CD14-positive monocyte (primary cell): ENCODE data around the gene MT1A. TPM values are rescaled to one million over a fixed set of nuclear protein-coding genes. Genes with fewer than 3 reads are reported as not detected.

Experiments
- DNase-seq, 3 donors: peaks; one replicate each; pipeline ENCODE4 v3.0.0-alpha.2; 2011 to 2022
- H2AFZ ChIP-seq: 2 replicates; pipeline ENCODE4 v1.6.0; 2012; ENCODE audit warnings: mild to moderate bottlenecking, low read depth, low read length, inconsistent platforms; ENCODE audit not compliant: insufficient read depth, poor library complexity, severe bottlenecking
- H3K27ac ChIP-seq, 2 donors: 1 replicate in 1 of 2; 2 replicates in 1 of 2; pipeline ENCODE4 v1.5.1; 2012 to 2013; ENCODE audit warnings: low read length in 2 of 2, control low read depth in 1 of 2, inconsistent platforms in 1 of 2, low read depth in 1 of 2, mild to moderate bottlenecking in 1 of 2
- H3K27me3 ChIP-seq, 2 donors: one replicate each; pipeline versions ENCODE4 v1.6.0 to v1.6.1; 2011 to 2013; ENCODE audit warnings: low read length in 2 of 2; ENCODE audit not compliant: control insufficient read depth in 2 of 2, insufficient read depth in 2 of 2
- H3K36me3 ChIP-seq, 2 donors: replicated peaks in 1 of 2; 1 replicate in 1 of 2; 2 replicates in 1 of 2; pipeline versions ENCODE4 v1.5.1 to v1.6.1; 2012 to 2013; ENCODE audit warnings: low read length in 2 of 2, control low read depth in 1 of 2, inconsistent platforms in 1 of 2, mild to moderate bottlenecking in 1 of 2; ENCODE audit not compliant: insufficient read depth in 2 of 2, control insufficient read depth in 1 of 2
- H3K4me1 ChIP-seq, 2 donors: 1 replicate in 1 of 2; 2 replicates in 1 of 2; pipeline versions ENCODE4 v1.5.1 to v1.6.1; 2012 to 2013; ENCODE audit warnings: low read length in 2 of 2, control low read depth in 1 of 2, inconsistent platforms in 1 of 2, mild to moderate bottlenecking in 1 of 2, moderate library complexity in 1 of 2; ENCODE audit not compliant: insufficient read depth in 2 of 2, control insufficient read depth in 1 of 2
- H3K4me2 ChIP-seq: replicated peaks from 2 replicates; pipeline ENCODE3; 2012; ENCODE audit warnings: low read length, moderate library complexity, mild to moderate bottlenecking; ENCODE audit not compliant: poor library complexity, severe bottlenecking; ENCODE audit errors: extremely low read depth
- H3K4me3 ChIP-seq, 3 experiments: fragments of 200-600 bp in 1 of 3; sonication (generic) in 1 of 3; replicated peaks in 1 of 3; 1 replicate in 2 of 3; 2 replicates in 1 of 3; pipeline ENCODE4 v1.5.1; 2011 to 2013; ENCODE audit warnings: low read length in 3 of 3, mild to moderate bottlenecking in 3 of 3, control low read depth in 2 of 3, low read depth in 2 of 3, inconsistent platforms in 1 of 3, moderate library complexity in 1 of 3
- H3K79me2 ChIP-seq: 2 replicates; pipeline ENCODE4 v1.6.0; 2012; ENCODE audit warnings: mild to moderate bottlenecking, control low read depth, inconsistent platforms, low read length, moderate library complexity; ENCODE audit not compliant: insufficient read depth
- H3K9ac ChIP-seq: 2 replicates; pipeline ENCODE4 v1.6.0; 2017; ENCODE audit warnings: low read length, mild to moderate bottlenecking; ENCODE audit not compliant: insufficient read depth, poor library complexity, severe bottlenecking
- H3K9me3 ChIP-seq, 2 donors: replicated peaks in 1 of 2; 1 replicate in 1 of 2; 2 replicates in 1 of 2; pipeline versions ENCODE4 v1.5.1 to v1.6.1; 2012 to 2013; ENCODE audit warnings: low read length in 2 of 2, control low read depth in 1 of 2; ENCODE audit not compliant: control insufficient read depth in 1 of 2, insufficient read depth in 1 of 2
- H4K20me1 ChIP-seq: 2 replicates; pipeline ENCODE4 v1.6.0; 2012; ENCODE audit warnings: mild to moderate bottlenecking, low read length, control low read depth, moderate library complexity; ENCODE audit not compliant: insufficient read depth
- H3K27ac Mint-ChIP-seq, 7 donors: one replicate each; pipeline ENCODE4 v1.8.0; 2020; ENCODE audit warnings: mild to moderate bottlenecking in 7 of 7, mixed read lengths in 7 of 7, moderate library complexity in 6 of 7, inconsistent platforms in 2 of 7
- H3K27me3 Mint-ChIP-seq, 3 donors: one replicate each; pipeline ENCODE4 v1.8.0; 2021 to 2022; ENCODE audit warnings: low read depth in 3 of 3, mild to moderate bottlenecking in 3 of 3, mixed read lengths in 3 of 3, moderate library complexity in 3 of 3, inconsistent platforms in 1 of 3
- H3K36me3 Mint-ChIP-seq, 2 donors: one replicate each; pipeline ENCODE4 v1.8.0; 2020; ENCODE audit warnings: mixed read lengths in 2 of 2, inconsistent platforms in 1 of 2, mild to moderate bottlenecking in 1 of 2
- H3K4me1 Mint-ChIP-seq: one replicate; pipeline ENCODE4 v1.8.0; 2020; ENCODE audit warnings: mild to moderate bottlenecking, mixed read lengths
- H3K4me3 Mint-ChIP-seq, 2 donors: one replicate each; pipeline ENCODE4 v1.8.0; 2020; ENCODE audit warnings: mild to moderate bottlenecking in 2 of 2, mixed read lengths in 2 of 2, moderate library complexity in 1 of 2
- H3K9me3 Mint-ChIP-seq, 7 donors: one replicate each; pipeline ENCODE4 v1.8.0; 2020 to 2022; ENCODE audit warnings: mixed read lengths in 7 of 7, mild to moderate bottlenecking in 6 of 7, moderate library complexity in 6 of 7, inconsistent platforms in 2 of 7
- CTCF ChIP-seq: fragments of 200-600 bp; IDR thresholded peaks from one replicate; pipeline ENCODE4 v1.8.0; 2022; ENCODE audit warnings: antibody characterized with exemption, mild to moderate bottlenecking
- WGBS: methylation state at CpG from one replicate; pipeline ENCODE4 v1.1.5; 2013; ENCODE audit warnings: missing lambda C conversion rate; ENCODE audit not compliant: insufficient coverage; 5-methylcytosine and 5-hydroxymethylcytosine counted together
- intact Hi-C, 2 donors: fragments of 100-400 bp; cut with micrococcal nuclease; formaldehyde crosslinking; loops; one replicate each; pipeline versions ENCODE4 v1.15.0 to v1.15.1; 2023
- polyA plus RNA-seq, 3 donors: library from polyadenylated mRNA; depleted of rRNA in 1 of 3; unstranded in 2 of 3; stranded (reverse) in 1 of 3; fragments of 300-500 nt in 2 of 3; fragments of >200 nt in 1 of 3; fragmentation: Illumina TruSeq in 2 of 3; gene quantifications; 1 replicate in 2 of 3; 2 replicates in 1 of 3; pipeline ENCODE4 v1.2.3, GENCODE V29; 2012 to 2021

Gene MT1A
- polyA plus RNA-seq, 3 donors = not detected

- Mint-ChIP-seq H3K27me3 (peaks cover 32 to 49% (median 39%) of the 10 kb centered on the region in 3 donors), H3K4me1 (peaks cover 7% of the 10 kb centered on the region), H3K27ac (peak overlapping the region in 1 of 7 donors; percentile 41), H3K9me3 (peaks cover 0 to 3% (median 0%) of the 10 kb centered on the region in 7 donors), H3K4me3 (no peak overlapping the region), H3K36me3 (no peaks in the 10 kb centered on the region)
- no peak overlapping the region for H3K27ac ChIP-seq
- no peak overlapping the region for H2AFZ ChIP-seq
- no peaks in the 10 kb centered on the region for H3K36me3 ChIP-seq
- DNase-seq = no peak
- no peaks in the 10 kb centered on the region for H3K9me3 ChIP-seq
- intact Hi-C loops = no loop called here
- no peak overlapping the region for H3K4me2 ChIP-seq
- no peaks in the 10 kb centered on the region for H3K79me2 ChIP-seq
- 100% methylated on average over 1 of the region's 1 CpG for WGBS
- no peak overlapping the region for H3K4me3 ChIP-seq
- H4K20me1 ChIP-seq = no peaks in the 10 kb centered on the region
- H3K9ac ChIP-seq = no peak overlapping the region
- TF ChIP-seq CTCF = no peak
- peaks cover 5 to 6% of the 10 kb centered on the region in 2 donors for H3K4me1 ChIP-seq
- H3K27me3 ChIP-seq = peaks cover 2 to 32% of the 10 kb centered on the region in 2 donors
Measured at GRCh38 chr16:56652600-56652999, 14.1 kb downstream of the MT1A start.

- H3K9me3 ChIP-seq = no peaks in the 10 kb centered on the region
- intact Hi-C loops = no loop called here
- DNase-seq = no peak
- H3K9me3 Mint-ChIP-seq = peaks cover 0 to 3% (median 0%) of the 10 kb centered on the region in 7 donors
- H3K36me3 Mint-ChIP-seq = no peaks in the 10 kb centered on the region
- no peaks in the 10 kb centered on the region for H3K79me2 ChIP-seq
- H3K9ac ChIP-seq = no peak overlapping the region
- H3K4me2 ChIP-seq = no peak overlapping the region
- no peak overlapping the region for H3K27ac ChIP-seq
- WGBS = no CpG with 5 or more reads among the region's 7 CpGs
- H4K20me1 ChIP-seq = no peaks in the 10 kb centered on the region
- no peak overlapping the region for H3K27ac Mint-ChIP-seq
- H3K4me1 ChIP-seq = peaks cover 7 to 11% of the 10 kb centered on the region in 2 donors
- no peaks in the 10 kb centered on the region for H3K36me3 ChIP-seq
- TF ChIP-seq CTCF = no peak
- H3K4me3 ChIP-seq = no peak overlapping the region
- no peak overlapping the region for H2AFZ ChIP-seq
- H3K4me3 Mint-ChIP-seq = no peak overlapping the region
- peaks cover 11% of the 10 kb centered on the region for H3K4me1 Mint-ChIP-seq
- peaks cover 0 to 25% of the 10 kb centered on the region in 2 donors for H3K27me3 ChIP-seq
- H3K27me3 Mint-ChIP-seq = peaks cover 26 to 45% (median 34%) of the 10 kb centered on the region in 3 donors
Measured at GRCh38 chr16:56653218-56653617, 14.8 kb downstream of the MT1A start.
